Measurements from ENCODE around the gene CACNA1G. TPM values are rescaled to one million over a fixed set of nuclear protein-coding genes. Genes with fewer than 3 reads are reported as not detected.
A peak's percentile ranks its signal among the peaks of the same experiment; 100 is the strongest.

Gene CACNA1G
- total RNA-seq, 1 donor from 2014 or later, result 0.19 TPM

GRCh38 chr17:50629902-50630301 is 69.4 kb downstream of the CACNA1G start:
- Mint-ChIP-seq H3K36me3 (ENCODE audit: insufficient read depth) (no peaks in the 10 kb centered on the region), H3K4me3 (ENCODE audit: low read depth) (no peak overlapping the region), H3K4me1 (ENCODE audit: low read depth) (peaks cover 14% of the 10 kb centered on the region), H3K27ac (no peak overlapping the region), H3K27me3 (peaks cover 31% of the 10 kb centered on the region), H3K9me3 (ENCODE audit: low read depth) (no peaks in the 10 kb centered on the region)
- TF ChIP-seq CTCF (IDR thresholded peaks at IDR 0.05; ENCODE audit: unreplicated experiment), result no peak
- no peak for DNase-seq (ENCODE audit: low spot score, unreplicated experiment)

GRCh38 chr17:50630524-50631194 is 70.1 kb downstream of the CACNA1G start:
- H3K27ac Mint-ChIP-seq, result no peak overlapping the region
- peaks cover 14% of the 10 kb centered on the region for H3K4me1 Mint-ChIP-seq (ENCODE audit: low read depth)
- no peaks in the 10 kb centered on the region for H3K9me3 Mint-ChIP-seq (ENCODE audit: low read depth)
- DNase-seq (ENCODE audit: low spot score, unreplicated experiment), result peak; percentile 56
- H3K4me3 Mint-ChIP-seq (ENCODE audit: low read depth), result no peak overlapping the region
- TF ChIP-seq CTCF (IDR thresholded peaks at IDR 0.05; ENCODE audit: unreplicated experiment), result peak; percentile 77
- H3K27me3 Mint-ChIP-seq, result peaks cover 37% of the 10 kb centered on the region
- no peaks in the 10 kb centered on the region for H3K36me3 Mint-ChIP-seq (ENCODE audit: insufficient read depth)

- H3K9me3 Mint-ChIP-seq (ENCODE audit: low read depth), result no peaks in the 10 kb centered on the region
- H3K36me3 Mint-ChIP-seq (ENCODE audit: insufficient read depth), result no peaks in the 10 kb centered on the region
- peaks cover 44% of the 10 kb centered on the region for H3K27me3 Mint-ChIP-seq
- H3K4me1 Mint-ChIP-seq (ENCODE audit: low read depth), result peaks cover 14% of the 10 kb centered on the region
- H3K4me3 Mint-ChIP-seq (ENCODE audit: low read depth), result no peak overlapping the region
- DNase-seq (ENCODE audit: low spot score, unreplicated experiment), result no peak
- TF ChIP-seq CTCF (IDR thresholded peaks at IDR 0.05; ENCODE audit: unreplicated experiment), result no peak
- H3K27ac Mint-ChIP-seq, result no peak overlapping the region
Observed at GRCh38 chr17:50631195-50631907, 70.8 kb downstream of the CACNA1G start.

- Mint-ChIP-seq H3K4me1 (ENCODE audit: low read depth) (peaks cover 14% of the 10 kb centered on the region), H3K4me3 (ENCODE audit: low read depth) (no peak overlapping the region), H3K27me3 (peaks cover 51% of the 10 kb centered on the region), H3K9me3 (ENCODE audit: low read depth) (no peaks in the 10 kb centered on the region), H3K27ac (no peak overlapping the region), H3K36me3 (ENCODE audit: insufficient read depth) (no peaks in the 10 kb centered on the region)
- no peak for TF ChIP-seq CTCF (IDR thresholded peaks at IDR 0.05; ENCODE audit: unreplicated experiment)
- no peak for DNase-seq (ENCODE audit: low spot score, unreplicated experiment)
Observed at GRCh38 chr17:50631908-50632571, 71.5 kb downstream of the CACNA1G start.

- Mint-ChIP-seq H3K27me3 (peaks cover 57% of the 10 kb centered on the region), H3K36me3 (ENCODE audit: insufficient read depth) (no peaks in the 10 kb centered on the region)
Observed at GRCh38 chr17:50632637-50633036, 72.1 kb downstream of the CACNA1G start.

More at GRCh38 chr17:50632637-50633036, 72.1 kb downstream of the CACNA1G start:
- Mint-ChIP-seq H3K27ac (no peak overlapping the region), H3K9me3 (ENCODE audit: low read depth) (no peaks in the 10 kb centered on the region), H3K4me1 (ENCODE audit: low read depth) (peaks cover 13% of the 10 kb centered on the region), H3K4me3 (ENCODE audit: low read depth) (no peak overlapping the region)
- no peak for TF ChIP-seq CTCF (IDR thresholded peaks at IDR 0.05; ENCODE audit: unreplicated experiment)
- DNase-seq (ENCODE audit: low spot score, unreplicated experiment), result no peak

All from progenitor cell of endocrine pancreas (in vitro differentiated cells).